ENCODE results near the gene HPS5. TPM values are rescaled to one million over a fixed set of nuclear protein-coding genes. Genes with fewer than 3 reads are reported as not detected.
"Not testable (repeated sequence)": the region's sequence is repeated elsewhere in the genome, so short reads cannot be mapped to it uniquely, and the experiment has no call there.

The HPS5 gene
- total RNA-seq, 4 donors from 2014 or later: 17.0 to 24.5 (median 18.6) TPM

DNA sequence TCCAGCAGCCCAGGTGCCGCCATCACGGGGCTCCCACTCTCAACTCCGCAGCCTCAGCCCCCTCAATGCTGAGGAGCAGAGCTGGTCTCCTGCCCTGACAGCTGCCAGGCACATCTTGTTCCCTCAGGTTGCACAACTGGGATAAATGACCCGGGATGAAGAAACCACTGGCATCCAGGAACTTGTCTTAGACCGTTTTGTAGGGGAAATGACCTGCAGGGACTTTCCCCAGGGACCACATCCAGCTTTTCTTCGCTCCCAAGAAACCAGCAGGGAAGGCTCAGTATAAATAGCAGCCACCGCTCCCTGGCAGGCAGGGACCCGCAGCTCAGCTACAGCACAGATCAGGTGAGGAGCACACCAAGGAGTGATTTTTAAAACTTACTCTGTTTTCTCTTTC is 56.0 kb downstream of the HPS5 start, which contains the start of gene SAA1:
Gene SAA1 (plus strand): TSS at position 316 of the 400 bp plus-strand sequence. CDS start 624 bp downstream, outside the sequence.
- intact Hi-C loops (cut with DNase I): no loop called here
- Histone ChIP-seq H3K9me3 (no peaks in the 10 kb centered on the region), H3K4me3 (no peak within 1 kb of the TSS), H3K27me3 (no peaks in the 10 kb centered on the region), H3K4me1 (no peaks in the 10 kb centered on the region), H3K36me3 (no peaks in the 10 kb centered on the region), H3K27ac (replicated peaks in 1 of 4) (no peak within 1 kb of the TSS)
- WGBS: 67% methylated on average over 7 of the region's 8 CpGs
- TF ChIP-seq POLR2AphosphoS5 (IDR thresholded peaks at IDR 0.05) (no peak), EP300 (IDR thresholded peaks at IDR 0.05) (no peak), POLR2A (IDR thresholded peaks at IDR 0.05; ENCODE audit: low read depth) (no peak), CTCF (IDR thresholded peaks at IDR 0.05) (no peak)
- no peak for DNase-seq (ENCODE audit: extremely low spot score)

GRCh38 chr11:18264677-18265555 is 57.0 kb downstream of the HPS5 start:
- no peaks in the 10 kb centered on the region for H3K36me3 ChIP-seq
- WGBS: 55% methylated on average over 1 of the region's 1 CpG
- intact Hi-C loops (cut with DNase I): no loop called here

GRCh38 chr11:18264035-18264434 is 57.9 kb downstream of the HPS5 start:
- WGBS: 79% methylated on average over 4 of the region's 4 CpGs

More at GRCh38 chr11:18264677-18265555, 57.0 kb downstream of the HPS5 start:
- Histone ChIP-seq H3K27me3 (no peaks in the 10 kb centered on the region), H3K27ac (replicated peaks in 1 of 4) (no peak overlapping the region), H3K4me3 (no peak overlapping the region), H3K9me3 (no peaks in the 10 kb centered on the region), H3K4me1 (no peaks in the 10 kb centered on the region)
- TF ChIP-seq POLR2AphosphoS5 (IDR thresholded peaks at IDR 0.05) (no peak), CTCF (IDR thresholded peaks at IDR 0.05) (no peak), EP300 (IDR thresholded peaks at IDR 0.05) (no peak), POLR2A (IDR thresholded peaks at IDR 0.05; ENCODE audit: low read depth) (no peak)
- DNase-seq (ENCODE audit: extremely low spot score): peak; percentile 53

GRCh38 chr11:18262681-18263350 is 59.1 kb downstream of the HPS5 start:
- DNase-seq (ENCODE audit: extremely low spot score); H3K27ac ChIP-seq (replicated peaks in 1 of 4); intact Hi-C loops (cut with DNase I); H3K9me3 ChIP-seq; H3K36me3 ChIP-seq; H3K4me3 ChIP-seq; H3K4me1 ChIP-seq; H3K27me3 ChIP-seq: not testable (repeated sequence)
- 65% methylated on average over 8 of the region's 8 CpGs for WGBS

More at GRCh38 chr11:18264035-18264434, 57.9 kb downstream of the HPS5 start:
- Histone ChIP-seq H3K9me3 (no peaks in the 10 kb centered on the region), H3K36me3 (no peaks in the 10 kb centered on the region), H3K4me3 (no peak overlapping the region), H3K27ac (replicated peaks in 1 of 4) (no peak overlapping the region), H3K27me3 (no peaks in the 10 kb centered on the region), H3K4me1 (no peaks in the 10 kb centered on the region)
- intact Hi-C loops (cut with DNase I): no loop called here
- no peak for DNase-seq (ENCODE audit: extremely low spot score)
- no peak for TF ChIP-seq POLR2A (IDR thresholded peaks at IDR 0.05; ENCODE audit: low read depth)
- TF ChIP-seq POLR2AphosphoS5 (IDR thresholded peaks at IDR 0.05): no peak
- no peak for TF ChIP-seq CTCF (IDR thresholded peaks at IDR 0.05)
- no peak for TF ChIP-seq EP300 (IDR thresholded peaks at IDR 0.05)

DNA sequence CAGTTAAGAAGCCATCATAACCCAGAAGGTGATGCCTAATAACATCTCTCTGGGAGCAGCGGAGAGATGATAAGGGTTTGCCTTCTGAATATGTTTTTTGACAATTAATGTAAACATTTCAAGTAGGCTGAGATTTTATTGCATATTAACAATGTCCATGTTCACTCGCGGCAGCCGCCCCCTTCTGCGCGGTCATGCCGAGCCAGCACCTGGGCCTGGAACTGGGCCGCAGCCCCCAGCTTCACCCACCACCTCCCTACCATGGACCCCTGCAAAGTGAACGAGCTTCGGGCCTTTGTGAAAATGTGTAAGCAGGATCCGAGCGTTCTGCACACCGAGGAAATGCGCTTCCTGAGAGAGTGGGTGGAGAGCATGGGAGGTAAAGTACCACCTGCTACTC is 60.2 kb downstream of the HPS5 start:
- no peaks in the 10 kb centered on the region for H3K4me1 ChIP-seq
- WGBS: 91% methylated on average over 14 of the region's 14 CpGs
- H3K4me3 ChIP-seq: no peak overlapping the region
- TF ChIP-seq CTCF (IDR thresholded peaks at IDR 0.05): no peak
- TF ChIP-seq POLR2A (IDR thresholded peaks at IDR 0.05; ENCODE audit: low read depth): no peak
- TF ChIP-seq EP300 (IDR thresholded peaks at IDR 0.05): no peak
- TF ChIP-seq POLR2AphosphoS5 (IDR thresholded peaks at IDR 0.05): no peak
- H3K9me3 ChIP-seq: no peaks in the 10 kb centered on the region
- no peak overlapping the region for H3K27ac ChIP-seq (replicated peaks in 1 of 4)
- no peaks in the 10 kb centered on the region for H3K36me3 ChIP-seq
- DNase-seq (ENCODE audit: extremely low spot score): no peak
- H3K27me3 ChIP-seq: no peaks in the 10 kb centered on the region
- intact Hi-C loops (cut with DNase I): no loop called here

Measured in esophagus muscularis mucosa (tissue), 4 donors.